GM21529 (cell line): ENCODE results near the gene CAV2.

Experiments
- ATAC-seq: cut with Tn5 transposase; IDR thresholded peaks from one replicate; pipeline ENCODE4 v1.9.1; 2021; ENCODE audit not compliant: unreplicated experiment

Gene CAV2

GRCh38 chr7:116545411-116545993 is 46.0 kb downstream of the CAV2 start:
- ATAC-seq = no peak

- no peak for ATAC-seq
Measured at GRCh38 chr7:116546054-116546453, 46.5 kb downstream of the CAV2 start.

DNA sequence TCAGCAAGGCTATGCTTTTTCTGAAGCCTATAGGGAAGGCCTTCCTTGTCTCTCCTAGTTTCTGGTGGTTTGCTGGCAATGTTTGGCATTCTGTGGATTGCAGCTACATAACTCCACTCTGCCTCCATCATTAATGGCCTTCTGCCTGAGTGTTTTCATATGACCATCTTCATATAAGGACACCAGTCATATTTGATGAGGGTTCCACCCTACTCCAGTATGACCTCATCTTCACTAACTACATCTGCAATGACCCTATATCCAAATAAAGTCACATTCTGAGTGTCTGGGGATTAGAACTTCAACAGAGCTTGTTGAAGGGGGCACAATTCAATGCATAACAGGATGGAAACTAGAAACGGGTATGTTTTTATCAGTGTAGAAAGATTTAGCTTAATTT is 47.4 kb downstream of the CAV2 start:
- no peak for ATAC-seq

DNA sequence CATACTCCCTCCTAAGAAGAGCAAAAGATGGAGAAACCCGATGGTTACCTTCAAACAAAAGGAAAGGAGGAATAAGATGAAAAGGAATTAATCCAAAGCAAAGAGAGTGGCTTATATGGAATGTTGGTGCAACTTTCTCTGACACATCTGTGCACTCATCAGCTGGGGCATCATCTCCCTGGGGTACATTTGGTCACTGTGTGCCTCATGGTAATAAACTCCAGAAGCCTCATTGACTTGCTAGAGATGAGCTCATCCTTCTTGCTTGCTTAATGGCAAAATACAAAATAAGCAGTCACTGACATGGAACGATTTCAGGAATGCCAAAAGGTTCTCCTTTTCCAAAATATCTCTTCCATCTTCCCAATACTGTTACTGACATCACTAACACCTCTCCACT is 47.8 kb downstream of the CAV2 start:
- ATAC-seq = no peak

DNA sequence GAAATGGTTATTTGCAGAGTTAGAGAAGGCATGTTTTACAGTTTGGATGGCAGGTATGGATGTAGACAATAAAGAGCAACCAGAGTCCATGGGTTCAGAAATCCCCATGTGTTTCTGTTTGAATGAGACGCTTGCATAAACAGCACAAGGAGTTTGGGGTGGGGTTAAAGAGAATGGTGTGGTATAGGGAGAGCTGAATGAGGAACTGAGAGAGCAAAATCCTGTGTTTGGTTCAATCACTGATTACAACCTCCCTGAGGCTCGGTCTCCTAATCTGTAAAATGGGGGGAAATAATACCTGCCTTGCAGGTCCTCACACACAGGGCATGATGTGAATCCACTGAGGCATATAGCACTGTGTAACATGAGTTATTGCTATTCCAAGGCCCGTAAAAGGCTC is 49.0 kb downstream of the CAV2 start:
- peak; percentile 97 for ATAC-seq

DNA sequence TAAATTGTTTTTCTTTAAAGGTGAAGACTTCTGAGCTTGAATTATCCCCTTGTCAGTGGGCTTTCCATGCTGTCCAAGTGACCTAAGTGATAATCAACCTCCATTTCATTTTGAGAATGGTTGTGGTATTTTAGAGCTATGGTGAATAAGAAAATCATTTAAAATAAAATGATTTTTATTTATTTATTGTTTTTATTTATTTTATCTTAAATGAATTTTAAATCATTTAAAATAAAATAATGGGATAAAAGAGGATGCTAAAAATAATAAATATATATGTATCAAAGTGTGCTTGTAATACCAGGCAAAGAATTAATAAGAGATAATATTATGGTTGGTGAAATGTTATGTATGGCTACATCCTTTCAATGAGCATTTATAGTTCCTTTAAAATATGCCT is 49.8 kb downstream of the CAV2 start:
- ATAC-seq = no peak

DNA sequence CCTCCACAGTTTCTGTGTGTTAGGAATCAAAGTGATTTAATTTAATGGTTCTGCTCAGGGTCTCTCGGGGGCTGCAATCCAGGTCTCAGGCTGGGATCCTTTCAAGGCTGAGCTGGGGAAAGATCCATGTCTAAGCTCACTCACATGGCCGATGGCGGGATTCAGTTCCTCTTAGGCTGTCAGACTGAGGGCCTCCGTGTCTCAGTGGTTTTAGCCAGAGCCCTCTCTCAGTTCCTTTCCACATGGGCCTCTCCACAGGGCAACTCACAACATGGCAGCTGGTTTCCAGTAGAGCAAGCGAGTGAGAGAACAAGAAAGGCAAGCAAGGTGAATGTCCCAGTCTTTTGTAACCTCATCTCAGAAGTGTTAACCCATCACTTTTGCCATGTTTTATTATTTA is 52.2 kb downstream of the CAV2 start:
- ATAC-seq = no peak

DNA sequence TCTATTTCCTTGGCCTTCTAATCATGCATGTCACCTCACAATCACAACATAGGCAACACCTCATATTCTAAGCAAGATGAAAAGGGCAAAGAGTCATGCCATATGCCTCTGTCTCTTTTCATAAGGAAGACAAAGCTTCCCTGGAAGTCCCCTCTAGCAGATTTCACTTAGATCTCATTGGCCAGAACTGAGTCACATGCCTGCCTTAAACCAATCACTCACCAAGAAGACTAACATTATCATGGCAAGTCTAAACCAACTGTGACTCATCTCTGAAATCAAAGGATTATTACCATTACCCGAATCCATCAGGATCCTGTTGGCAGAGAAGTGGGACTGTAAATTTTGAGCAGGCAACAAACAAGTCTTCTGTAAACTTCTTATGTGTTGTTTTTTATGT is 53.1 kb downstream of the CAV2 start:
- ATAC-seq = no peak

DNA sequence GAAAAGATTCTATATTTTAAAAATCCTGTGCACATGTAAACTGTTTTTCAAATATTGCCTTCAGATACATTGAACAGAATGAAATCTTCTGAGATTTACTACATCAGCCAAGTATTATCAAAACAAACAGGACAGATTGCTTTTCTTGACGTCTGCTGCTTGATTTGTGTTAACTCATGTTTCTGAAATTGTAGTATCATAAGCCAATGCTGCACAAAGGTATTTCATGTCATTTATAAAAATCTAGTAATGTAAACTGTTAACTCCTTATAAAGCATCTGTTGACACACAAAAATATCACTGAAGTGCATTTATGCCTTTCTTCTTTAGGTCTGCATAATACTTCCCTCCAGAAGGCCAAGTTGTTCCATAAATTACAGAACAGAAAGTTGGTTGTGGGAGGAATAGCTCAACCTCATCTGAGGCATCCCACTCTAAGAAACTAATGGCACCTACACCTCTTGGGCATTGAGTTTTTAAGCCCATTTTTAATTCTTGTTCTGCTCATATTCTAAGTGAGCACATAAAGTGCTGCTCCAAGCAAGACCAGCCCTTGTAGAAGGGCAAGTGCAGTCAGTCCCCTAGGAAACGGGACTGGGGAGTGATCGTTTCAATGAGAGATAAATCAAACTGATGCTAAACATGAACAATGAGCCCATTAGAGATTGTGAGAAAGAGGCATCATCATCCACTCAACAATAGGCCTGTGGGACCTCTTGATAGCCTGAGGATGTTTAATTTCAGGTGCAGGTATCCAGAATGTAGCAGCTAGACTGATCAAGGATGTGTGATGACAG is 53.8 kb downstream of the CAV2 start:
- ATAC-seq = no peak

- no peak for ATAC-seq
Measured at GRCh38 chr7:116554436-116554835, 54.9 kb downstream of the CAV2 start.

DNA sequence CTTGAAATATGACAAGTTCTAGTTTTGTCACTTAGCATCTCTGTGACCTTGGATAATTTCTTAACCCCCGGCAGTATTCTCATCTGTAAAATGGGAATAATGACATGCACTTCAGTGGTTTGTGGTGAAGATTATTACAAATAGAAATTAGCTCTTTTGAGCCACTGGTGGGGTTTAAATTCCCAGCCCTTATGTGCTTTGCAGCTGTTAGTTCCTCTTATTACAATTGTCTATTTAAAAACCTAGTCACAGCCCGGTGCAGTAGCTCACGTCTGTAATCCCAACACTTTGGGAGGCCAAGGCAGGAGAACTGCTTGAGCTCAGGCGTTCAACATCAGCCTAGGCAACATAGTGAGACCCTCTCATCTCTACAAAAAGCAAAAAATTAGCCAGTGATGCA is 55.4 kb downstream of the CAV2 start:
- ATAC-seq = no peak

- ATAC-seq = no peak
Measured at GRCh38 chr7:116557066-116557585, 57.6 kb downstream of the CAV2 start.

GRCh38 chr7:116557901-116558300 is 58.4 kb downstream of the CAV2 start:
- no peak for ATAC-seq
